OCI-LY1 (cell line): ENCODE measurements around the gene GAMT.

Experiments
- CTCF ChIP-seq: fragments of 200-600 bp; sonication (generic), shearing (Covaris generic); IDR thresholded peaks from 2 replicates; pipeline ENCODE4 v1.5.1; 2017; ENCODE audit warnings: mild to moderate bottlenecking, antibody characterized with exemption, low read length, moderate library complexity, mixed read lengths
- EZH2 ChIP-seq: fragments of 200-600 bp; sonication (generic), shearing (Covaris generic); IDR thresholded peaks from 2 replicates; pipeline ENCODE4 v1.8.0; 2017; ENCODE audit warnings: borderline replicate concordance, mixed run types, mild to moderate bottlenecking, antibody characterized with exemption, low read length, moderate library complexity, mixed read lengths

DNA sequence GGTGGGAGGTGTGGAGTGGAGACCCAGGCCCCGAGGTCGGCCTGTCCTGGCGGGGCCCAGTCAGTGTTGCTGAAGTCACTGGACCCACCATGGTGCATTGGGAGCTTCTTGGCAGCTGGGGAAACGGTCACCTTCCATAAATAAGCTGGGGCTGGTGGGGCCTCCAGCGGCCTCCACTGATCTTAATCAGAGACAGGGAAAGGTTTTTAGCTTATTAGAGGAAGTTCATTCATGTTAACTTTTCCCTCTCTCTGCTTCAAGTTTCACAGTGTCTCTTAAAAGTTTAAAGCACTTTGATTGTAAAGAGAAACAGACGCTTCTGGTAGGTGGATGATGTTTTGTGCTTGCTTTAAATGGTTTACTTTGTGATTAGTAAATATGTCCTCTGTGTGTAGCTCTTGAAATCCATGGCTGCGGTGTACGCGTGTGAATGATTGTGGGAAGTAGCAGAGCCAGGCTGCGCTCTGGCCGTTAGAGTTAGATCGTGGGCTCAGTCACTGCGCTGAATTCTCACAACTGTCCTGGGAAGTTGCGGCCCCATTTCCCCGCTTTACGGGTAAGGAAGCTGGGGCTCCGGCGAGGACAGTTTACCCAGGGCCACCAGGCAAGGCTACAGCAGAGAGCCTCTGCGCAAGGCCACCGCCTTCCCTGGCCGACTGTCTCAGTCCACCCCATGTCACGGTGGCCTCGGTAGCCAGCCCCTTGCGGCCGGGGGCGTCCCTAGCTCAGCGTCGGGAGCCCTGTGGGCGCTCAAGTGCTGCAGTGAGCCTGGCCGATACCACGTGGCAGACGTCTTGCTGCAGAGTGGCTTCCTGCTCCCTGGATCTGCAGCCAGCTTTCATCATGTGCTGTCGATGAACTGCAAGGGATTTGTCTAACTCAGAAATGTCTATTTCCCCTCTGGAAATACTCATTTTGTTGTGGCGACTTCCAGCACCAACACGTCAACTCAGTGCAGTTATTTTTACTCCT lies 34.2 kb downstream of the GAMT start:
- TF ChIP-seq CTCF, result no peak
- no peak for TF ChIP-seq EZH2
